Brain microvascular endothelial cell (primary cell): ENCODE measurements around the gene KHDC4.

ENCODE experiments used
- DNase-seq: peaks from one replicate; pipeline ENCODE4 v3.0.0-alpha.2; 2020
- H3K27ac ChIP-seq: fragments of 250-450 bp; sonication (Bioruptor Pico); 2 replicates; pipeline ENCODE4 v1.5.1; 2020; ENCODE audit warnings: mild to moderate bottlenecking, moderate library complexity
- H3K27me3 ChIP-seq: fragments of 250-450 bp; sonication (Bioruptor Pico); replicated peaks from 2 replicates; pipeline ENCODE4 v1.5.1; 2020; ENCODE audit warnings: mild to moderate bottlenecking
- H3K36me3 ChIP-seq: fragments of 250-450 bp; sonication (Bioruptor Pico); replicated peaks from 2 replicates; pipeline ENCODE4 v1.5.1; 2020; ENCODE audit warnings: mild to moderate bottlenecking
- H3K4me3 ChIP-seq: 2 replicates; pipeline ENCODE4 v1.5.1; 2011; ENCODE audit warnings: low read depth, mild to moderate bottlenecking, control low read depth, low read length, moderate library complexity
- in situ Hi-C: cut with HindIII; loops from 2 replicates; pipeline ENCODE4 v1.10.0; 2017; ENCODE audit warnings: low sequenced_read_pairs, low pct_ligation_motif_present
- TF ChIP-seq, protein P1 (sequence below): IDR thresholded peaks from 2 replicates; pipeline ENCODE4 v1.5.1; 2011; ENCODE audit warnings: low read depth, mild to moderate bottlenecking, moderate library complexity, low read length, control low read depth, inconsistent platforms; ENCODE audit errors: missing control alignments

Gene KHDC4

GRCh38 chr1:155941845-155942531 is 7.8 kb upstream of the KHDC4 start:
- in situ Hi-C loops: no loop called here
- Histone ChIP-seq H3K27me3 (no peaks in the 10 kb centered on the region), H3K27ac (no peak overlapping the region), H3K4me3 (no peak overlapping the region), H3K36me3 (peaks cover 19% of the 10 kb centered on the region)
- TF ChIP-seq, protein P1, sequence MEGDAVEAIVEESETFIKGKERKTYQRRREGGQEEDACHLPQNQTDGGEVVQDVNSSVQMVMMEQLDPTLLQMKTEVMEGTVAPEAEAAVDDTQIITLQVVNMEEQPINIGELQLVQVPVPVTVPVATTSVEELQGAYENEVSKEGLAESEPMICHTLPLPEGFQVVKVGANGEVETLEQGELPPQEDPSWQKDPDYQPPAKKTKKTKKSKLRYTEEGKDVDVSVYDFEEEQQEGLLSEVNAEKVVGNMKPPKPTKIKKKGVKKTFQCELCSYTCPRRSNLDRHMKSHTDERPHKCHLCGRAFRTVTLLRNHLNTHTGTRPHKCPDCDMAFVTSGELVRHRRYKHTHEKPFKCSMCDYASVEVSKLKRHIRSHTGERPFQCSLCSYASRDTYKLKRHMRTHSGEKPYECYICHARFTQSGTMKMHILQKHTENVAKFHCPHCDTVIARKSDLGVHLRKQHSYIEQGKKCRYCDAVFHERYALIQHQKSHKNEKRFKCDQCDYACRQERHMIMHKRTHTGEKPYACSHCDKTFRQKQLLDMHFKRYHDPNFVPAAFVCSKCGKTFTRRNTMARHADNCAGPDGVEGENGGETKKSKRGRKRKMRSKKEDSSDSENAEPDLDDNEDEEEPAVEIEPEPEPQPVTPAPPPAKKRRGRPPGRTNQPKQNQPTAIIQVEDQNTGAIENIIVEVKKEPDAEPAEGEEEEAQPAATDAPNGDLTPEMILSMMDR: no peak
- no peak for DNase-seq

GRCh38 chr1:155940993-155941844 is 7.0 kb upstream of the KHDC4 start, which contains the start of gene RXFP4:
TSS of gene RXFP4 (plus strand) at chr1:155941638. CDS start at chr1:155941710, 72 bp downstream.
- DNase-seq: no peak
- Histone ChIP-seq H3K4me3 (no peak within 1 kb of the TSS), H3K27ac (no peak within 1 kb of the TSS), H3K36me3 (peaks cover 11% of the 10 kb centered on the region), H3K27me3 (no peaks in the 10 kb centered on the region)
- TF ChIP-seq, protein P1: no peak
- in situ Hi-C loops: no loop called here

DNA sequence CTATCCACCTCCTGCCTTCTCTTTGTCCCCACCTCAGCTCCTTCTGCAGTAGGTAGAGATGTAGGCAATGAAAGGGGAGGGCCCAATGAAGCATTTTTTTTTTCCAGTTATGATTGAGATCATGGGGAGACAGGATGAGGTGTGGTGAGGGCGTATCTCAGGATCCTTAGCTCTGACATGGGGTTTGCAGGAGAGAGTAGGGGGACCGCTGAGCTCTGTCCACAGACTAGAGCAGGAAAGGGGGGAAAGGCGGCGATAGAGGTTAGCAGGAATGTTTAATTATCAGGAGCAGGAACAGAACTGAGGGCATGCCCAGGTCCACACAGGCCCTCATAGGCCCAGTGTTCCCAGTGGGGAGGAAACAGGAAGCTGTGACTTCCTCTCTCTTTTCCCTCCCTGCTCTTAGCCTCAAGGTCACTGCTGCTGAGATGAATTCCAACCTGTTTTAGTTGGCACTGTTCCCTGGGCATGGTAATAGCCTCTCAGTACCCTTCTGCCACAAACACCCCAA is 6.3 kb upstream of the KHDC4 start:
- no peak for DNase-seq
- Histone ChIP-seq H3K36me3 (peaks cover 4% of the 10 kb centered on the region), H3K27ac (no peak overlapping the region), H3K4me3 (no peak overlapping the region), H3K27me3 (no peaks in the 10 kb centered on the region)
- in situ Hi-C loops: no loop called here
- TF ChIP-seq, protein P1: no peak

GRCh38 chr1:155938220-155938627 is 4.0 kb upstream of the KHDC4 start:
- H3K27ac ChIP-seq: no peak overlapping the region
- no peak overlapping the region for H3K4me3 ChIP-seq
- no peaks in the 10 kb centered on the region for H3K36me3 ChIP-seq
- TF ChIP-seq, protein P1: peak; percentile 81
- in situ Hi-C loops: no loop called here
- H3K27me3 ChIP-seq: no peaks in the 10 kb centered on the region
- peak; percentile 58 for DNase-seq

- peaks cover 20% of the 10 kb centered on the region for H3K36me3 ChIP-seq
- H3K27ac ChIP-seq: peak overlapping the region; percentile 87
- TF ChIP-seq, protein P1: no peak
- no peak for DNase-seq
- in situ Hi-C loops: no loop called here
- no peaks in the 10 kb centered on the region for H3K27me3 ChIP-seq
- peak overlapping the region; percentile 97 for H3K4me3 ChIP-seq
Observed at GRCh38 chr1:155934936-155935590, 850 bp upstream of the KHDC4 start.
